ENCODE data around the gene CHRNA10.
A peak's percentile ranks its signal among the peaks of the same experiment; 100 is the strongest.
"Not testable (repeated sequence)": the region's sequence is repeated elsewhere in the genome, so short reads cannot be mapped to it uniquely, and the experiment has no call there.

CHRNA10 gene

DNA sequence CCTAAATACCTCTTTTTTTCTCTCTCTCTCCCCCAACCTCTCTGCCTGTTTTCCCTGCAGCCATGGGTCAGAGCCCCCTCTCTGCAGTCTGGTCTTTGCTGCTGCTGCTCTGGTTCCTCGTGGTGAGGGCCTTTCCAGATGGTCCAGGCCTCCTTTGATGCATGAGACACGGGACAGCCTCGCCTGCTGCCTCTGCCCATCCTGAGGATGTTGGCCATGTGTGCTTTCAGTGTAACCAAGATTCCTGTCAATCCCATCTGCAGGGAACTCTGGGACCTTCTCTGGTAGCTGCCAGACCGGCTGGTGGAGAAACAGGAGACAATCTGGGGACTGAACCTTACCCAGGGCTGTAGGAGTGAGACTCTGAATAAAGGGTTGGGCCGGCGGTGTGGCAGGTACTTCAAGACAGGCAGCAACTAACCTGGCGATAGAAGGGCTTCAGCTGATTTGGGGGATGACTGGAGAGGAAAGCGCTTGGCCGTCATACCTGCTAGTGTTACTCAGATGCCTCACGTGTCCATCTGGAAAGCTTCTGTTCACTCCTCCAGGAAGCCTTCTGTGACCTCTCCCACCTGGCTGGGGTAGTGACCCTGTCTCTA lies 7.1 kb downstream of the CHRNA10 start:
- DNase-seq, result no peak

DNA sequence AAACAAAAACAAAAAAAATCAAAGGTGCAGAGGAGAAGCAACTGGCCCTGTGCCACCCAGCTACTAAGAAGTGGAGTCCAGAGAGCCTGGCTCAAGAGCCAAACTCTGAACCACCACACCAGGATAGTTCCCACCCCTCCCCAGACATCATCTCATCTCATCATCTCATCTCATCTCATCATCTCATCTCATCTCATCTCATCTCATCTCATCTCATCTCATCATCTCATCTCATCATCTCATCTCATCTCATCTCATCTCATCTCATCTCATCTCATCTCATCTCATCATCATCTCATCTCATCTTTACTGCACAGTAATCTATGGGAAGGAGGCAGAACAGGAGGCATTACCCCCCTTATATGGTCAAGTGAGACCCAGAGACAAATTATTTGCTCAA lies 8.3 kb downstream of the CHRNA10 start:
- DNase-seq, result no peak

DNA sequence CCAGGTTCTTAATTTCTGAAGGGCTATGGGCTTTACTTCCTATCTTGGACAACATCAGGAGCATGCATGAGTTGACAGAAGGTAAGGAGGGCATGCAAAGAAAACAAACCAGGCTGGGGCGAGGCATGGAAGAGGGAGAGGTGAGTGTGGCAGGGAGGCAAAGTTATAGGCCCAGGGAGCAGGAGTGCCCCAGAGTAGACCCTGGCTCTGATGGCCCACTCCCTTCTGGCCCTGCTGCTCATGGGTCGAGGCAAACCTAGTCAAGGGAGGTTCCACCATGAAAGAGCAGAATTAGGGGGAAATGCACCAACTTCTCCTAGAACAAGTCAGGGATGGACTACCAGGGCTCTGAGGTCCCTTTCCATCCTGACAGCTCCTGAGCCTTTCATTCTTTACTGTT lies 10.2 kb downstream of the CHRNA10 start:
- no peak for DNase-seq

DNA sequence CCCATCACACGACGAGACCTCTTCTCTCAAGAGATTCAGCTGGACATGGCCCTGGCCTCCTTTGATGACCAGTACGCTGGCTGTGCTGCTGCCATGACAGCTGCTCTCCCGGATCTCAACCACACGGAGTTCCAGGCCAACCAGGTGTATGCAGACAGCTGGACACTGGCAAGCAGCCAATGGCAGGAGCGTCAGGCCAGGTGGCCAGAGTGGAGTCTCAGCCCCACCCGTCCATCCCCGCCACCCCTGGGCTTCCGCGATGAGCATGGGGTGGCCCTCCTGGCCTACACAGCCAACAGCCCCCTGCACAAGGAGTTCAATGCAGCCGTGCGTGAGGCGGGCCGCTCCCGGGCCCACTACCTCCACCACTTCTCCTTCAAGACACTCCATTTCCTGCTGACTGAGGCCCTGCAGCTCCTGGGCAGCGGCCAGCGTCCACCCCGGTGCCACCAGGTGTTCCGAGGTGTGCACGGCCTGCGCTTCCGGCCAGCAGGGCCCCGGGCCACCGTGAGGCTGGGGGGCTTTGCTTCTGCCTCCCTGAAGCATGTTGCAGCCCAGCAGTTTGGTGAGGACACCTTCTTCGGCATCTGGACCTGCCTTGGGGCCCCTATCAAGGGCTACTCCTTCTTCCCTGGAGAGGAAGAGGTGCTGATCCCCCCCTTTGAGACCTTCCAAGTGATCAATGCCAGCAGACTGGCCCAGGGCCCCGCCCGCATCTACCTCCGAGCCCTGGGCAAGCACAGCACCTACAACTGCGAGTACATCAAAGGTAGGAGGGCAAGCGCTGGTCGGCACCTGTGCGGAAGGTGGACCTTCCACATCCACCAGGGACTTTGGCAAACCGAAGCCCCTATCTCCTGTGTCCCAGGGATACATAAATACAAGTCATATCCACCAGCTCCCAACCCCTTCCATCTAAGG lies 11.3 kb downstream of the CHRNA10 start:
- no peak for DNase-seq

DNA sequence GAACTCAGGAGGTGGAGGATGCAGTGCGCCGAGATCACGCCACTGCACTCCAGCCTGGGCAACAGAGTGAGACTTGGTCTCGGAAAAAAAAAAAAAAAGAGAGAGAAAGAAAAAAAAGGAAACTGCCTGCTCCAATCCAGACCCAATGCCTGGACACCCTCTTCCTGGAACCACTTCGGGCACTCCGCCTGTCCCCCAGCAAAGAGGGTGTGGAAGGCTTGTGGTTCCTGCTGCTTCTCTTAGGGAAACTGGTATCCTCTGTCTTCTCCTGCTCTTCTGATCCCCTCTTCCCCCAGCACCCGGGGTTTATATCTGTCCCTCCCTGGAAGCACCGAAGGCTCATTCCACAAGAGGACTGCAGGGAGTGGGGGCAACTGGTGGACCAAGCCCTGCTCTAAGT lies 12.9 kb downstream of the CHRNA10 start:
- no peak for DNase-seq

DNA sequence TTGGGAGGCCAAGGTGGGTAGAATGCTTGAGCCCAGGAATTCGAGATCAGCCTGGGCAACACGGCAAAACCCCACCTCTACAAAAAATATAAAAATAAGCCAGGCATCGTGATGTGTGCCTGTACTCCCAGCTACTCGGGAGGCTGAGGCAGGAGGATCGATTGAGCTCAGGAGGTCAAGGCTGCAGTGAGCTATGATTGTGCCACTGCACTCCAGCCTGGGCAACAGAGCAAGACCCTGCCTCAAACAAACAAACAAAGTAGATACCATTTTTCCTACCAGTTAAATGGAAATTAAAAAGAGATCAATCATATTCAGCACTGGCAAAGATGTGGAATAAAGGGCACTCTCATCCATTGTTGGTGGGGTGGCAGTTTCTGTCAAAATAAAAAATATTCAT lies 13.9 kb downstream of the CHRNA10 start:
- DNase-seq, result not testable (repeated sequence)

DNA sequence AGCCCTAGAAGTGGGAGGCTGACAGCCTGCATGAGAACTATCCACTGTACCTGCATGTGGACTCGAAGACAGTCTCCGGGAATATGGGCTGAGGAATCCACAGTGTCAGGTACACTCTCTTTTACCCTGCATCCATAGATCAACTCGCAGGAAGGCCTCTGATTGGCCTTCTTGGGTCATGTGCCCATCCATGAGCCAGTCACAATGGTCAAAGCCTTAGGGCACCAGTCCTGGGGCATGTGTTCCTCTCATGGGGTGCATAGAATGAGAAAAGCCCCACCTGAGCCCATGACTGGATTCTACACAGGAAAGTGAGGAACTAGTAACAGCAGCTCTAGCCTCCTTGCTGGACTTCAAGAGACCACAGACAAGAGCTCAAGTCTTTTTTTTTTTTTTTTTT lies 15.6 kb downstream of the CHRNA10 start:
- DNase-seq, result no peak

DNA sequence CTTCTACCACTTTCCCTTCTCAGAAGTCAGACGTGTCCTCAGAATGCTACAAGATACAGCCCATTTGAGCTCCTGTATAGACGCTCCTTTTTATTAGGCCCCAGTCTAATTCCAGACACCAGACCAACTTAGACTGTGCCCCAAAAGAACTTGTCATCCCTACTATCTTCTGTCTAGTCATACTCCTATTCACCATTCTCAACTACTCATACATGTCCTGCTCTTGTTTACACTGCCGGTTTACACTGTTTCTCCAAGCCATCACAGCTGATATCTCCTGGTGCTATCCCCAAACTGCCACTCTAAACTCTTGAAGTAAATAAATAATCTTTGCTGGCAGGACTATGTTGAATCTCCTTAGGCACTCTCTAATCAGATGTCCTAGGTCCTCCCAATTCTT lies 18.7 kb downstream of the CHRNA10 start:
- DNase-seq, result not testable (repeated sequence)

DNA sequence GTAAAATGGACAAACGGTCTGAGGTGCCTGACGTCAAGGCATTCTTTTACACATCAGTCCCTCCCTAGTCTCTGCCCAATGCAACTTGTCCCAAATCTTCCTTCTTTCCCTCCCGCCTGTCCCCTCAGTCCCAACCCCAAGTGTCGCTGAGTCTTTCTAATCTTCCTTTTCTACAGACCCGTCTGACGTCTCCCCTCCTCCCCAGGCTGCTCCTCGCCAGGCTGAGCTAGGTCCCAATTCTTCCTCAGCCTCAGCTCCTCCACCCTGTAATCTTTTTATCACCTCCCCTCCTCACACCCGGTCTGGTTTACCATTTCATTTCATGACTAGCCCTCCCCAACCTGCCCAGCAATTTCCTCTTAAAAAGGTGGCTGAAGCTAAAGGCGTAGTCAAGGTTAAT lies 21.8 kb downstream of the CHRNA10 start:
- DNase-seq, result not testable (repeated sequence)

DNA sequence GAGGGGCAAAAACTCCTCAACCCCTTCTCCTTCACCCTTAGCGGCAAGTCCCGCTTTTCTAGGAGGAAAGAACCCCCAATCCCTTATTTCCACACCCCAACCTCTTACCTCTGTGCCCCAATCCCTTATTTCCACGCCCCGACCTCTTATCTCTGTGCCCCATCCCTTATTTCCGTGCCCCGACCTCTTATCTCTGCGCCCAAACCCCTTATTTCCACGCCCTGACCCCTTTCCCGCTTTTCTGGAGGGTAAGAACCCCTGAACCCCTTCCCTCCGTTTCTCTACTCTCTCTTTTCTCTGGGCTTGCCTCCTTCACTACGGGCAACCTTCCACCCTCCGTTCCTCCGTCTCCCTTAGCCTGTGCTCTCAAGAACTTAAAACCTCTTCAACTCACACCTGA lies 22.3 kb downstream of the CHRNA10 start:
- DNase-seq, result not testable (repeated sequence)

DNA sequence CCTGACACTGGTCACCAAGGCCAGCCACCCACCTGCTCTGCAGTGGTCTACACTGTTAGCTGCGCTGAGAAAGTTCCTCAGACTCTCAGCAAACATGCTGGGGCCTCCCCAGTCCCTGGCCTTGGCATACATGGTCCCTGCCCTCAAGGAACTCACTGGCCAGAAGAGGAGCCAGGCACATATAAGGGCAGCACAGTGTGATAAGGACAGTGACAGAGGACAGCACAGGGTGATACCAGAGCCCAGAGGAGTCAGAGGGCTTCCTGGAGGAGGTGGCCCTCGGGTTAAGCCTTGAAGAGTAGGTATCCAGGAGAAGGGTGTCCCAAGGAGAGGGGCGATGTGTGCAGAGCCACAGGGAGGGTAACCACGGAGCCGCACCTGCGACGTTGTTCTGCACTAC lies 25.6 kb downstream of the CHRNA10 start:
- no peak for DNase-seq

DNA sequence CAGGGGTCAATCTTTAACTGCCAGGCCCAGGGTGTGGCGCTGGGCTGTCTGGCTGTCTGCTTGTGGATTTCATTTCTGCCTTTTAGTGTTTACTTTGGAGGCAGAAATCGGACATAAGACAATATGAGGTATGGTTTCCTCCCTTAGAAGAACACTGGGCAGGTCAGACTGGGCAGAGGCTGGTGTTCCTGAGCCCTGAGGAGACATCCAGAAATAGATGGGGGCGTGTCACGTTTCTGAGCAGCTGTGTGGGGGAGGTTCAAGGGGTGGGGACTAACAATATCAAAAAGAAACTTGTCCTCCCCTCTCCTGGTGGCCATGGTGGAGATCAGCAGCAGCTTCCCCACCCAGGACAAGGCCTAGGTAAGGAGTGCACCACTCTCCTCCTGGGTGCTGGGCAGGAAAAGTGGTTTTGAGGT lies 26.4 kb downstream of the CHRNA10 start, which contains the start of gene ART1:
Gene ART1 (plus strand): TSS at position 312 of the 419 bp plus-strand sequence. CDS start 14,086 bp downstream, outside the sequence.
- no peak for DNase-seq

DNA sequence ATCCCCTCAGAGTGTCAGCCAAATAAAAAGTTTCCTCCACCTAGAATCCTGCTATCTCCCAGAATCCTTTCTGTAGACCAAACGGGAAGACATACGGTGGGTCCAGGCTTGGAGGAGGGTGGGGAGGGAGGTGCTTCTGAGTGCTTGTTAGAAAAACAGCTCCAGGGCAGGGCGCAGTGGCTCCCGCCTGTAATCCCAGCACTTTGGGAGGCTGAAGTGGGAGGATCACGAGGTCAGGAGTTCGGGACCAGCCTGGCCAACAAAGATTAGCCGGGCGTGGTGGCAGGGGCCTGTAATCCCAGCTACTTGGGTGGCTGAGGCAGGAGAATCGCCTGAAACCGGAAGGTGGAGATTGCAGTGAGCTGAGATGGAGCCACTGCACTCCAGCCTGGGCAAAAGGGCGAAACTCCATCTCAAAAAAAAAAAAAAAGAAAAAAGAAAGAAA lies 28.1 kb downstream of the CHRNA10 start:
- not testable (repeated sequence) for DNase-seq

DNA sequence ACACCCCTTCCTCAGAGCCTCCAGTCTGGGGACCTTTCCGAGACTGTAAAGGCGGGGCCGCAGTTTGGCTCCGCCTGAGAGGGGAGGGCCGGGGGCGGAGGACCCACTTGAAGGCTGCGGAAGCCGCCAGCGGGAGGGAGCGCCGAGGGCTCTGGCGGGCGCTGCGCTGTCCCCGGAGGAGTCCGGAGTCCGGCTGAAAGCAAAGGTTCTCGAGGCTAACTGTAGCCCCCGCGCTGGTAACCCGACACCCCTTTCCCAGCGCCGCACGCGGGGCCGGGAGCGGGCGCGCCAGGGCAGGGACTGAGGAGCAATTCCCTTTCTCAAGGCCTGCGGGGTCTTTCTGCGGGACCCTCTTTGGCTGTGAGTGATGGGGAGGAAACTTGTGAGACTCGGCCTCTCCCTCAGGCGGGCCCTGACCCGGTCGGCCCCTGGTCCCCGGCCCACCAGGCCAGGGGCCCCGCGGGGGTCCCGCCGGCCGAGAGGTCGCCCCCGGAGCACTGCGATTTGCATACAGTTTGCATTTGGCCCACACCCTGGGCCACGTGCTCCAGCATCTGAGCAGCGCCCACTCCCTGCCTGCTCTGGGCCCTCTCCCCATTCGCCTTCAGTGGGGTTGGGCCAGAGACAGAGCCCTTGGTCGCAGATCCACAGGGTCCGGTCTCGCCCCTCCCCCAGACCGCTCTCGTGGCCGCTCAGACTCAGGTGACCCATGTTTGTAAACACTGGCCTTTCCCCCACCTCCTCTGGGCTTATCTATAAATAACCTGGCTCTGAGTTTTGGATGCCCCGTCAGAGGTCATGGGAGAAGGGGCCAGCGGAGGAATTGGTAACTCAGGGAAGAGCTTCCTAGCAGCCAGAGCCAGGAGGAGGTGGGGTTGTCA lies 28.9 kb downstream of the CHRNA10 start:
- DNase-seq, result peak; percentile 55

DNA sequence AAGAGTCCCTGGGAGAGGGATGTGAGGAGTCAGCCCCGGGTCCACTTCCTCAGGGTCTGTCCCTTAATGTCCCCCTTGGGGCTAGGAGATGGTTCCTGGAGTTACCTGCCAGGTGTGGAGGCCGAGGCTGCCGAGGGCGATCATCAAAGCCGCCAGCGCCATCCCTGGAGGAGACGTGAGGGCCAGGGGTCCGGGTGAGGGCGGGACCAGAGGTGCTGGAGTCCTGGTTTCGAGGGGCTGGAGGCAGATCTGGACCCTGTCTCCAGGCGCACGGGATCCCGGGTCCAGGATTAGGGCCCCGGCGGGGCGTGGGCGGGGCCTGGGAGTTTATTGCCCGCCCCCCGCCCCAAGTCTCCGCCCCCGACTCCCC lies 29.5 kb downstream of the CHRNA10 start, which contains the start of gene ART5:
Gene ART5 (minus strand): TSS at position 292 of the 370 bp plus-strand sequence. CDS start 130 bp downstream, at position 162.
- DNase-seq, result no peak

DNA sequence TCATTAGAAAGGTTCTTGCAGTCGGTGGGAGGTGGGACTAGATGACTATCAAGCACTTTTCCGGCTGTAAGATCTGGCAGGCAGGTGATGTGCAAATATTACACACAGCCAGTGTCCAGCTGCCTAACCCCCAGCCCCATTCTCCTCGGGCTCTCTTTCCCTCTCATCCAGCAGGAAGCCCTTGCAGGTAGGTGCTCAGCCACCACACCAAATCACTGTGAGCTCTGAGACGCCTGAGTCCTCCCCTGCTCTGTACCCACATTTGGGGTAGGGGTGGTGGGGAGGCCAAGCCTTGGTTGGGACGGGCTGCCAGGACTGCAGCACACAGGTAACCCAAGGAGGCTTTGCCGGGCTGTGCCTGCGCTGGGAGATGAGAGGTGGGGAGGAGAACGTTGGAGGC lies 30.0 kb downstream of the CHRNA10 start:
- no peak for DNase-seq

DNA sequence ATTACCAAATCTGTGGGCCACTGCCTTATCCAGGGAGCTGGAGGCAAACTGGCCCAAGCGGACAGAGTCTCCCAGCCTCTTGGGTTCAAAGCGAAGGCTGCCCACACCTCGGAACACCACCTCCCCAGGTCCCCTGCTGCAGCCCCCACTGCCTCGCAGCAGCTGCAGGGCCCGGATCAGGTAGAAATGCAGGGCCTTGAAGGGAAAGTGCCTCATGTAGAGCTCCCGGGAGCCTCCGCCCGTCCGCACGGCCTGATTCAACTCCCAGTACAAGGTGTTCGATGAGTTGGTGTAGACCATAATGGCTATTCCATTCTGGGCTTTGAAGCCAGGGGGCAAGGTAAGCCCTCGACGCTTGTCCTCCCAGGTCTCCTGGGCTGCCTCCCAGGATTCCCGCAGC lies 31.3 kb downstream of the CHRNA10 start:
- no peak for DNase-seq

DNA sequence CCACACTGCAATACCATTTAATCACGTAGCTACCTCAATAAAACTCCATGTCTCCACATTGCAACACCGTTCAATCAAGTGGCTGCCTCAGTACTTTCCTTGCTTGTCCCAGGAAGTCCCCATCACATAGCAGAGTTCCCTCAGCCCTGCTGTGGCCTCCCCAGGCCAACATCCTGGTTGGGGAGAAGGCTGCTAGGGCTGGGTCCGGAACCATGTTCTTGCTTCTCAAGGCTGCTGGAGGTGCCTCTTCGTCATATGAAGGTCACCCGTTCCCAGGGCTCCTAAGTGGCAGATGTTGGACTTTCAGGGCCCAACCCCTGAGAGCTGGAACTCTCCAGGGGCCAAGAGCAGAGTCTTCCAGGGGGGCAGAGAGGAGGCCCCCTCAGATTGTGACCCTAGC lies 32.7 kb downstream of the CHRNA10 start:
- no peak for DNase-seq

DNA sequence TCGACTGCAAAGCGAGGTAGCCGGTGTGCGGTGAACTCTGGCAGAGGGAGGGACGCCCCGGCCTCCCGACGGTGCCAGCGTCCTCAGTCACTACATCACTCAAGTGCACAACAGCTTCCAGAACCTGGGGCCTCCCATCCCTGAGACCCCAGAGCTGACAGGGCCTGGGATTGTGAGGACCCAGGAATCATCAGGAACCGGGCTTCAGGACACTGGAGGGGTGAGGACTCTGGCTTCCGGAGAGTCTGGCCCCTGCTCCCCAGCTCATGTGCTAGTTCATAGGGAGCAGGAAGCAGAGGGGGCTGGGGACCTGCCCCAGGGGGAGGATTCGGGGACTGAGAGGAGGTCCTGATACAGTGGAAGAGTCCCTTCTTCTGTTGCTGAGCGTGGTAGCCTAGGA lies 34.0 kb downstream of the CHRNA10 start:
- DNase-seq, result no peak

DNA sequence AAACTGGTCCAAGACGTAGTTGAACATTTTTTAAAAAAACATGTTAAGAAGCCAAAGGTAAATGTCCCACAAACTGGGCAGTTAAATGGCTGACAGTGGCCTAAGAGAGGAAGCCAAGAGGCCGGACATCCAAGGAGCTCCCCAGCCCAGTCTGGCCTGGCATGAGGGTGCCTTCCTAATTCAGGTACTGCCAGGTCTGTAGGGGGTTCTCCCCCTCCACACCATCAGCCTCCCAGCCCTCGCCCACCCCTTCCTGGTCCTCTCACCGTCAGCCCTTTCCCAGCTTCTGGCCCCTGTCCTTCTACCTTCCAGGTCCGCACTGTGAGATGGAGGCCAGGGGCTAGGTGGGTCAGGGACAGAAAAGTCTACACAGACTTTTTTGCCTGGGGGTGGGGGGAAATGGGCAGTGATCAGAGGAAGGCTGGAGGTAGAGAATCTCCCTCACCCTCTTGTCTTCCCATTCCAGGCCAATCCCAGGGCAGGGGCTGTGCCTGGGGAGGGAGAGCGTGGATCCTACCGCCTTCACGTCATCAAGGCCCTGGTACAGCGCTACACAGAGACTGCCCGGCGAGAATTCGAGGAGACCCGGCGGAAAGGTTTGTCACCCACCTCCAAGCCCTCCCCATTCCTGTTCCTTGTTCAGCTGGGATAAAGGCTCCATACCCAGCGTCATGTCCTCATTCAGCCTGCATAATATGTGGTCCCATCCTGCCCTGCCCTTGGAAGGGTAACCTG lies 35.4 kb downstream of the CHRNA10 start:
- no peak for DNase-seq

DNA sequence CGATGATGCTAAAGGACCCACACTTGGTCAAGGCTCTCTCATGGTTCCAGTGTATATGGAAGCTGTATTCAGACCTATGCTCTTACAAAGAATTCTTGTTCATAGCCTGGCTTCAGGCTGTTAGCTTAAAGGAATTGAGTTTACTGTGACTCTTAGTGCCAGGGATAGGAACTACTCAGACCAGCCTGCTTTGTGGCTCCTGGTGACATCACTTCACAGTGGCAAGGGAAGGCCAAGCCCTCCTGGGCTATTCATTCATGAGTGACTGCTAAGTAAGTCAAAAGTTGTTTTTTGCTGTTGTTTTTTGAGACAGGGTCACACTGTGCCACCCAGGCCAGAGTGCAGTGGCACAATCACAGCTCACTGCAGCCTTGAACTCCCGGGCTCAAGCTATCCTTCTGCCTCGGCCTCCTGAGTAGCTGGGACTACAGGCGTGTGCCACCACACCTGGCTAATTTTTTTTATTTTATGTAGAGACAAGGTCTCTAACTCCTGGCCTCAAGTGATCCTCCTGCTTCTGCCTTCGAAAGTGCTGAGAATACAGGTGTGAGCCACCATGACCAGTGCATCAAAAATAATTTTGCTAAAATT lies 39.0 kb downstream of the CHRNA10 start:
- DNase-seq, result no peak

DNA sequence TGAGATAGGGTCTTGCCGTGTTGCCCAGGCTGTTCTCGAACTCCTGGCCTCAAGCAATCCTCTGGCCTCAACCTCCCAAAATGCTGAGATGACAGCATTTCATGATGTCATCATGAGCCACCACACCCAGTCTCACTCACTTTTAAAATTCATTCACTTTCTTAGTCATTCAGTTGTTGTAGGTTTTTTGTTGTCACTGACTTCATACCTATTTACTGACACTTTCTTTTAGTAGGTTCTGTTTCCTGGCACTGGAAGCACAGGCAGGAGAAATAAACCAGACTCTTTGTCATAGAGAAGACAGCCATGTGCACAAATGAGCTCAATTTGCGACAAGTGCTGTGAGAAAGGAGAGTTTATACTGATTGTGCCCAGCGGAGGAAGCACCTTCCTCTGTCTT lies 39.9 kb downstream of the CHRNA10 start:
- no peak for DNase-seq
